ENCODE data around the gene PTPRR.

The PTPRR gene

DNA sequence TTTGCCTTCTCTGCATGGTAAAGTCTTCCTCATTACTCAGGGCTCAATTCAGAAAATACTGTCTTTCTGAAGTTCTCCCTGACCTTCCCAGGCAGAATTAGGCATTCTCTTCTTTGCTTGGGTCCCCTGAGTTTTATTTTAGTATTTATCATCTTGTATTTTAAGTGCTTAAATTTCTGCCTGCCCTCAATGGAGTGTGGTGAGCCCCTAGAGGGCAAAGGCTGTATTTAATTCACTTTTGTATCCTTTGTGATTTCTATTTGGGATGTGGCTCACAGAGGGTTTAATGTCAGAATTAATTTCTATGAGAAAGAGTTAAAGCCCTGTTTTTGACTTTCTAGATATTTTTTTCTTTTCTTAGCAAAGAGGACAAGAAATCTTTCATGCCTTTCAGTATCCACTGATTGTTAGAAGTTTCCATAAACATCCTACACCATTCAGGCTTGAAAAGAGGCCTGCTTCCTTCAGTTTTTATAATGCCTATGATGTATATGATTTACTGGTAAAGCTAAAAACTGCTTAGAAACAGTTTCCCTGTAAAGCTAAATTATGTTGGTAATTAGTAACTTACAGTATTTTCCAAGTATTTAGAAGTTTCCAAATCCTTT lies 227.8 kb downstream of the PTPRR start:
- DNase-seq (ENCODE audit: low read depth): no peak

DNA sequence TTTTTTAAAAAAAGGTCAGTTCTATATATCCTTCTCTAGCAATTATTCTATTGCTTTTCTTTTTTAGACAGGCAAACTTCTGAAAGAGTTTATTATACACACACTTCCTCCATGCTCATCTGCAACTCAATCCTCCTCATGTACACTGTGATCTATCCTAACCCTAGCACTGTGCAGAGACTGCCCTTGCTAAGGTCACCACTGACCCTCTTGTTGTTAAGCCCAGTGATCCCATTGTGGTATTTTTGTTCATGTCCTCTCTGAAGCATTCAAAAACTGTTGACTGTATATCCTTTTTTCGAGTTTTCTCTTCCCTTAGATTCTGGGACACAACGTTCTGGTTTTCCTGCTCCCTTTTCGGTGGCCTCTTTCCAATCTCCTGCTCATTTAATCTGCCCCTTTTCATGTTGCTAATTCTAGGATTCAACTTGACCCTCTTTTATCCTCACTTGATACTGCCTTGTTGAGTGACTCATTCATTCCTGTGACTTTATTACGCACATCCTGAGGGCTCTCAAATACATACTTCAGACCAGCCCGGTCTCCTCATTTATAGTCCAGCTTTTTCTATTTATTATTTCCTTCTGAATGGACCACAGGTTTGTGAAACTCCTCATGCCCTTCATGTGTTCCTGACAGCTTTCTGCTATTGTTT lies 229.4 kb downstream of the PTPRR start:
- no peak for DNase-seq (ENCODE audit: low read depth)

DNA sequence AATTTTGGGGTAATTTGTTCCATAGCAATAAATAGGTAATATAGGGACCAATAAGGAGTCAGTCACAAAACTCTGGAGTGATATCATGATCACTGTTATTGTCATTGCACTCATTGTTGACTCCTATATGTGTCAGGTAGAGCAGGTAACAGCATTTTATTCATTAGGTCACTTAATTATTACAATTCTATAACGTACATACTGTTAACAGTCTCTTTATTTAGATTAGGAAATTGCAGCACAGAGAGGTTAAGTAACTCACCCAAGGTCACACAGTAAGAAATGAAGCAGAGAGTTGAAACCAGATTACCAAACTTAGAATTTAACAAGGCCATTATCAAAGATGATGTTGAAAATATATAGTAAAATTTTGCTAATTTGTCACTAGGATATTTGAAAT lies 233.6 kb downstream of the PTPRR start:
- DNase-seq (ENCODE audit: low read depth): no peak

DNA sequence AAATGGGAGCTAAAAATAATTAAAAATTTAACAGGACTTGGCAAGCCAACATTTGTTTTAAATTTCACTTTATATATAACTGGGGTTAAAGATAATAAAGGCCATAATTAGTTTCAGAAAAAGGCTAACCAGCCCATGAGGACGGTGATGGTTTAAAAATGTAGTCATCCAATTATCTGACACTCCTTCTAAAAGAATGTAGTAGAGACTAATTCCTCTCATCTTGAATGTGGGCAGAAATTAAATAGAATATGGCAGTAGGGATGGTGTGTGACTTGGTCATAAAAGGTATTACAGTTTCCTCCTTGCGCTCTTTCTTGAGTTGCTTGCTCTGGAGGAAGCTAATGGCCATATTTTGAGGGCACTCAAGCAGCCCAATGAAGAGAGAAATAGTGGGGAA lies 234.2 kb downstream of the PTPRR start:
- no peak for DNase-seq (ENCODE audit: low read depth)

DNA sequence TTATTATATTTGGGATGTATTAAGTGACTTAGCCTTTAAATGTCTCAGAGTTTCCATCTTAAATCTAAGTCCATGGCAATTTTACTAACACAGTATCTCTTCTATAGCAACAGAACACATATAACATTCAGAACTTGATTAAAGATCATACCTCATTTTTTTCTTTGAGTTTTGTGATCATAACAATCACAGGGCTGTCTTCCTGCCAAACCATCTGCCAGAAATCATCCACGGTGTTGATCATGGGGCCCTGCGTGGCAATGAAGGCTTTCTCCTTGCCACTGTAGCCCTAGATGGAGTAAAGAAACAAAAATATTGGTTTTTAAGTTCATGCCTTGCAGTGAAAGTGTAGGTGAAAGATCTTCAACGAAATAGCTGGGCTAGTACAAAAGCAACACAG lies 236.6 kb downstream of the PTPRR start:
- no peak for DNase-seq (ENCODE audit: low read depth)

DNA sequence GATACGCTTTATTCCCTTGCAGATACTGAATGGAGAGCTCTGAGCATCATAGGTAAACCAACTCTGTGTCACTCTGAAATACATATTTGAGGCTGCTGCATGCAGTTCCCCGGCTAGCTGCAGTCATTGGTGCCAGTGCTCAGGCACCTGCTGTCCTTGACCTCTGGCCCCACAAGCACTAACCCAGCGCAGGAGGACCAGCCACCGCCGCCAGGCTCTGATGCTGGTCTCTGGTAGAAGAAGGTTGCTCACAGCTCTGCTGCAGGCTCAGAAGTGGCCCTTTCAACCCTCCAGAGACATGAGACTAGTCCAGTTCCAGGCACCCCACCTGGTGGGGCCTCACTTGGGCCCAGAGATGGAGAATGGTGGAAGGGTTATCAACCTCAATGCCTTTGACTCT lies 248.8 kb downstream of the PTPRR start:
- DNase-seq (ENCODE audit: low read depth): no peak

DNA sequence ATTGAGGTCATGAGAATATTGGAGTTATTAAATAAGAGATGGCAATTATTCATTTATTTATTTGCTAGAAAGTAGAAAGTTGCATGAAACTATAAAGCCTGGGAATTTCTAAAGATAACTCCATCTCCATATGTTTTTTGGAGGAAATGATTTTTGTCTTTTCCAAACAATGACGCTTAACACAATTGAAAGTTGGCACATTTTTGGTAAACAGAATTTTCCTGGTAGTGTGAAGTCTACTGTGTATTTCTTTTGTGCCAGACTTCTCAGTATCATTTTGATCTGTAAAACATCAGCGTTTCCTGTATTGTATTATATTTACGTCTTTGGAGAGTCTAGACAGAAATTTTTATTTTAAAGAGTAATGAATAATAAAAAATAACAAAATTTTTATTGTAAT lies 249.6 kb downstream of the PTPRR start:
- no peak for DNase-seq (ENCODE audit: low read depth)

DNA sequence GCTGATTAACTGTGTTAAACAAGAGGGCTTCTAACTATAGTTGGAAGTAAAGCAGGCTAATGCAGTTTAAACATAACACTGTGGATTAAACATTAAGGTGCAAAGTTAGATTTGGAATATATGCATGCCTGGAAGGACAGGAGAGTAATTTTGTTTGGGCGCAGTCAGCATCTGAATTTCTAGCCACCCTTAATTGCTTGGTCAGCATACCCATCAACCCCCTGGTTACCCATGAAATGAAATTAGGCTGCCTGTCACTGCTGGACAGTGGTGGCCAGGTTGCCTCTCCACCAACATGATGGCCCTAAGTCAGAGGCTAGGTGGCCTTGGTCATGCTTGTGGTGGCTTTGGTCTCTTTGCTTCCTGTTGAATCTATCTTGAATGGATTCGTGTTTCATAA lies 253.3 kb downstream of the PTPRR start:
- no peak for DNase-seq (ENCODE audit: low read depth)

DNA sequence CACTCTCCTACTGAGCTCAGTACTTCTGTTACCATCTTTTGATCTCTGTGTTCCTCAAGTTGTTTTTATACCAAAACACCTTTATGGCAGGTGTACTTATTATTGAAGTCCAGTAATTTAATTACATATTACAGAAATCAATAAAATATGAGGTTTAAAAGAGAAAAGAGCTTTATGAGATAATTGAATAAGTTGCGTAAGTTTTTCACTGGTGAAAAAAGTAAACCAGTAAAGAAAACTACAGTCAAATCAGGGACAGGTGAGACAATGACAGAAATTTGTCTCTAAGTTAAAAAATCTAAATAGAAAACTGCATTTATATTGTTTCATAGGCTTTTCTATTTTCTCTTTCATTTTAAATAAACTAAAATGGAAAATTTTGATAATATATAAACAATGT lies 254.2 kb downstream of the PTPRR start:
- no peak for DNase-seq (ENCODE audit: low read depth)

DNA sequence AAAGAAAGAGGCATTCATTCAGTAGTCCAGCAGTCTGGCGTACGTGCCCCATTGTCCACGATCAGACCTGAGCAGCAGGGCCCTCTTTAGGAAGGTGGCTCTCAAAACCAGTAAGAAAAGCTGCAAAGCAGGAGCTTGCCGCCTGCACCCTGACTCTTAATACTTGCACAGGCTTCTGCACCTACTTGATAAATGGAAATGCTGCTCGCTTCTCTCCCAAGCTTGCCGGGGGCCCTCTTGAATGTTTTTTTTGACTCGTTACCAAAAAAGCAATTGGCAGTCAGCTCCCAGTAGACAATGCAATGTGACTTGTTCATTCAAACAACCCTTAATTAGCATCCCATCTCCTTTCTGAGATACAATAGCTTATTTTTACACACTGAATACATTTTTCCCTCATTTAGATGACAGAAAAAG lies 256.1 kb downstream of the PTPRR start:
- DNase-seq (ENCODE audit: low read depth): no peak

DNA sequence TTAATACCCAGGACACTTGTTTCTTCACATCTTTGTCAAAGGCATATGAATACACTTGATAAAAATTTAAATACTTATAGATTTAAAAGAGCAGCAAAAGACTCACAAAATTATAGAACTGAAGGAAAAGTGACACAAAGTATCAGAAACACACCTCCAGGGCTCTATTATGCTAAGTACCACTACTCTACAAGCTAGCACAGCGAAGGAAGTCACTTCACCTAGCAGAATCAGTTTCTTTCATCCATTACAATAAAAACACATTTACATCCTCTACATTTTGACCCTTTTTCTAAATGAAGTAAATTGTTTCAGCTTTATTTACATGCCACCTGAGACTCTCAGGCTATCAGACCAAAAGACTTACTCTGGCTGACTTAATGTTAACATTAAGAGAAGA lies 256.7 kb downstream of the PTPRR start:
- no peak for DNase-seq (ENCODE audit: low read depth)

DNA sequence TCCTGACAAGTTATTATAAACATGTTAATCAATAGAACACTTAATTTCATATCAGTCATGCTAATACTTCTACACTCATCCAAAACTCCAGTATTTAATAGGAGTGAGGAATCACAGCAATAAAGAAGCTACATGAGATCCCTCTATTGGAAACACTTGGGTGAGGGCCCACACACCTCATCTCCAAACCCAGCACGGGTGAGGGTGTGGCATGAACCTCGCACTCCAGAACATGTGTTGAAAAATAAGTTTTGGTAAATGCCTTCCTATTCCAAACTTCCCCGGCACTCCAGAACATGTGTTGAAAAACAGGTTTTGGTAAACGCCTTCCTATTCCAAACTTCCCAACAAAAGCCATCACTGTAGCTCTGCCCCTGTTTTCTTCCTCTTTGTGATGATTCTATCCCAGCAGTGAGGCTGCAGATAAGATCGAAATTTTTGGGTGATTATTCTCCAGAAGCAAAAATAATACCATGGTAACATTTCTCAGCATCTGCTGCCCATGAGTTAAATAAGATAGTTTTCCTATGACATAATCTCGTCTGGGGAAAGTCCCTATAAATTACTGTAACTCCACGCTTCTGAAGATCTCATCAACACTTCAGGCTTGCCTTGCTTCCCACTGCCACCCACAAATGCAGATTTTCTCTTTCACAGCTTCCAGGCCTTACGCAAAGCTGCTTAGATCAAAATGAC lies 258.9 kb downstream of the PTPRR start:
- DNase-seq (ENCODE audit: low read depth): no peak

DNA sequence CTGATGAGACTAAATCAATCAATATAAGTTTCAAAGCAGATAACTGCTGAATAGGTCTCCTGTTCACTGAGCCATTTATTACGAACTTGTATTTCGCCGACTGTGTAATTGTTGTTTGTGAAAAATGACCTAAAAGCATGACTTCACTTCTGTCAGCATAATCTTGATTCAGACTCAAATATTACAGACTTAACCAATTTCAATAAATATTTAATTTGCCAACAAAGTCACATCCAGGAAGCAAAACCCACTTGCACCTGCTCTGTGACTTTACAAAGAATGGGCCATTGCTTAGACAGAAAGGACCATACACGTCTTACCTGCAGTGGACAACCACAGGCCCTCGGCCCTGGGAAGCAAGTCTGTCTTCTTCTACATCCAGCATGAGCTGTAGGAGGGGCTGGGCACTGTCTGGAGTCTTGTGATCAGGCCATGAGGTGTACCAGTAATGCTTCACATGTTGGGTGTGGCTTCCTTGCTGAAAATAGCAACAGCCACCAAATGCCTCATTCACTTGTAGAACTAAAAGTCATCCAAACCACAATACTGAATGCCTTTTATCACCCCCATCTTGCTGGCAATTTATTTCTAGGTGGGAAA lies 259.8 kb downstream of the PTPRR start:
- DNase-seq (ENCODE audit: low read depth): no peak

DNA sequence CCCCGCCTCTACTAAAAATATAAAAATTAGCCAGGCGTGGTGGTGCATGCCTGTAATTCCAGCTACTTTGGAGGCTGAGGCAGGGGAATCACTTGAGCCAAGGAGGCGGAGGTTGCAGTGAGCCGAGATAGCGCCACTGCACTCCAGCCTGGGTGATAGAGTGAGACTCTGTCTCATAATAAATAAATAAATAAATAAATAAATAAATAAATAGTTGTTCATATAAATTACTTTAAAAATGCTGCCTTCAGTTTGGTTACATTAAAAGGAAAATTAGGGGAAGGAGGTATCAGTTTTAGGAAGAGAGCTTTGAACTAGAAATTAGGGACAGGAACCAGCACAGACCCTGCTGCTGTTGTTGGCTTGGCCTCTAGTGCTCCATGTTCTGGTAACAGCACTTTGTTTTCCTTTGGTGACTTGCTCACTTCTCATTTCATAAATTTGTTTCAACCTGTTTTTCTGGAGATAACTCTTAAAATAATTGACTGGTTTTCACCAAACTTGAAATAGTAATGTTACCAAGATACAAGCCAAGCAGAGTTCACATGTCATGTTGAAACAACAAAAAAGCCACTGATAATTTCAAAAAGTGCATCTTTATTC lies 260.4 kb downstream of the PTPRR start:
- no peak for DNase-seq (ENCODE audit: low read depth)

DNA sequence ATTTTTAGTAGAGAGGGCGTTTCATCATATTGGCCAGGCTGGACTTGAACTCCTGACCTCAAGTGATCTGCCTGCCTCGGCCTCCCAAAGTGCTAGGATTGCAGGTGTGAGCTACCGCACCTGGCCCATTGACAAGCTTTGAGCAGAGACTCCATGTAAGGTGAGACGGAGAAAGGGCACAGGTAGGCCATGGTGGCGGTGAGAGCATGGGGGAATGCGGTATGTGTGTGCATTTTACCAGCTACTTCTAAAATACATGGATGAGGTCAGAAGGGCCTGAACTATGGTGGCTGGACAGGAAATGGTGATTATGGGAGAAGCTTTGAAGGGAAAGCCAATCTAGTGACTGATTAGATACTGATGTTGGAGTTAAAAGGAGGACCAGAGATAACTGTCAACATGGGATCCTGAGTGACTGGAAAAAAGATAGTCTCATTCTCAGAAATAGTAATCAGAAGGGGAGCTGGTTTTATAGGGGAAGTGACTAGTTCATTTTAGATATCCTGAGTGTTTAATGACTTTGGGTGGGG lies 261.4 kb downstream of the PTPRR start:
- no peak for DNase-seq (ENCODE audit: low read depth)

DNA sequence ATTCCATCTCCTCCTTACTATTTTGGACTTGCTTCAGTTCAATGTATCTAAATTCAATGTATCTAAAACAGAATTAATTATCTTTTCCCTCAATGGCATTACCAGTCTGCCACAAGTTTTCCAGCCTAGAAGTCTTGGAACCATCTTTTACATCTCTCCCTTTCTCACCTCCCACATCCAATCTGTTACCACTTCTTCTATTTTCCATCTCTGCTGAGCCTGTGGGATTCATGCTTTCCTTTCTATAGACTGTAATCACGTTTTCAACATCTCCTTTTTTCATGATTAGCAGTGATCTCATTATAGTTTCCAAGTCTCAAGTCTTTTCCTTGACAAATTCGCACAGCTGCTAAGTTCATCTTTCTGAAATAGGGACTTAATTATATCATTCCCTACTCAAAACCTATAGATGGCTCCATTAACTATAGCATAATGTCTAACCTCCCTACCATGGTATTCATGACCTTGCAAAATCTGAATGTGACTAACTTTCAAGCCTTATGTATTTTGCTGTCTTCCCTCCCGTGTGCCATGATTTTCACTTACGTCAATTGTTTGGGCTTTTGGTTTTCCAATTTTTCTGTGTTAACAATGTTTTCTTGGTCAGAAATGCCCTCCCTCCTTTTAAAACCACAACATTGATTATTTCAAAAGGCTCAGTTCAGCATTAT lies 262.8 kb downstream of the PTPRR start:
- no peak for DNase-seq (ENCODE audit: low read depth)

DNA sequence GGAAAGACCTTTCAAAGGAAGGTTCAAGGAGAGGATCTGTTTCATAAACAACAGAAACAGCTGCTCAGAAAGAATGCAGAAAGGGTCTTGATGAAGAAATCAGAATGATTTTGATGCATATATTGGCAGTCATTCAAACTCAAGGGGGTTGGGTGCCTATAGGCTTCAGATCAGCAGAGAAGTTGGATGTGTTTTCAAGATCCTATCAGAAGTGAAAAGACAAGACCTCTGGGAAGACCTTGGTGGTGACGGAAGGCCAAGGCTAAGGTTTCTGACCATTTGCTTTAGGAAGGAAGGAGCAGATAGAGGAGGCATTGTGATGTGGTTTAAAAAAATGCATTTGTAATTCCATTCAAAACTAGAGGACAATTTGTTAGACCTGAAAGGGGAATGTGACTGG lies 268.1 kb downstream of the PTPRR start:
- DNase-seq (ENCODE audit: low read depth): no peak

DNA sequence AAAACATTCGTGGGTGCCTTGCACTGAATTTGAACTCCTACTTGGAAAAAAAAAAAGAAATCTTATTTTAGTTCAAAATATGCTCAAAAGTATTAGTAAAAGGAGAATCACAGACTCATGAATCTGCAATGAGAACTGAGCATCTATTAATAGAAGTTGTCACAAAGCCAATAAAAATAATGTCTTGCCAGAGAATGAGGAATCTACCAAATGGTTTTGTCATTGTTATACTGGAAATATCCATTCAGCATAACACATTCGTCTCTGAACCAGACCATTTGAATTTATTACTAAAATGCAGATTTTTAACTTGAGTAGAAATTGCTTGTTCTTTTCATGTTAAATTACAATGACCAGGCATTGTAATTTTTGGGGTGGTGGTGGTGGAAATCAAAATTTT lies 271.7 kb downstream of the PTPRR start:
- DNase-seq (ENCODE audit: low read depth): no peak

DNA sequence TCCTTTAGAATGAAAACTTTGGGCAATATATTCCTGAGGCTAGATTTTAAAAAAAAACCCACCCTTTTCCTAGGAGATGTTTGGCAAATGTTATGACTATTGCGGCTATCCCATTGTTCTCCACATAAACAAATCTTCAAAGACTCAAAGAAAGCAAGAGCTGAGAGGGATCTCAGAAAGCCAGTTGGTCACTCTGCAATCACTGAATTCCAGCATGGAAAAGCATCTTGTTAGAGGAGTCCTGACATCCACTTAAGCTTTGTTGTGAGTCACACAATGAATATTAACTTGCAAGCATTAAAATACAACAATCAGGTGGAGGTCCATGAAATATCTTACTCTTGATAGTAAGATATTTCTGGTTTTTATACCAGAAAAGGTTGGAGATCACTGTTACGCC lies 272.3 kb downstream of the PTPRR start:
- no peak for DNase-seq (ENCODE audit: low read depth)

DNA sequence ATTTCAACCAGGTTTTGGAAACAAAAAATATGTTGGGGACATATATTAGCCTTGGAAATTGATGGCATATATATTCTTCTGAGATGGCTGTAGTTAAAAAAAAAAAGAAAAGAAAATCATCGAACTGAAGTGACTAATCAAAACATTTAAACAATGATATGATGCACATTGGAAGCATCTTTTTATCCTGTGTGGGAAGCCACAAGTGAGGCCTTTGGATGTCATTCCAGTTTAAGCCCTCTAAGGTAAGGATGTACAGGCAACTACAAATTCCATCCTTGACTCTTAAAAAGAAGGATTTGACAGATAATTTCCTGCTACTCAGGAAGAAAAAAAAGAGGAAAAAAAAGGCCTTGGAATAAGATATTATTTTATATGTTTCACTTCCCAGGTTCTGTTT lies 273.7 kb downstream of the PTPRR start:
- DNase-seq (ENCODE audit: low read depth): no peak

DNA sequence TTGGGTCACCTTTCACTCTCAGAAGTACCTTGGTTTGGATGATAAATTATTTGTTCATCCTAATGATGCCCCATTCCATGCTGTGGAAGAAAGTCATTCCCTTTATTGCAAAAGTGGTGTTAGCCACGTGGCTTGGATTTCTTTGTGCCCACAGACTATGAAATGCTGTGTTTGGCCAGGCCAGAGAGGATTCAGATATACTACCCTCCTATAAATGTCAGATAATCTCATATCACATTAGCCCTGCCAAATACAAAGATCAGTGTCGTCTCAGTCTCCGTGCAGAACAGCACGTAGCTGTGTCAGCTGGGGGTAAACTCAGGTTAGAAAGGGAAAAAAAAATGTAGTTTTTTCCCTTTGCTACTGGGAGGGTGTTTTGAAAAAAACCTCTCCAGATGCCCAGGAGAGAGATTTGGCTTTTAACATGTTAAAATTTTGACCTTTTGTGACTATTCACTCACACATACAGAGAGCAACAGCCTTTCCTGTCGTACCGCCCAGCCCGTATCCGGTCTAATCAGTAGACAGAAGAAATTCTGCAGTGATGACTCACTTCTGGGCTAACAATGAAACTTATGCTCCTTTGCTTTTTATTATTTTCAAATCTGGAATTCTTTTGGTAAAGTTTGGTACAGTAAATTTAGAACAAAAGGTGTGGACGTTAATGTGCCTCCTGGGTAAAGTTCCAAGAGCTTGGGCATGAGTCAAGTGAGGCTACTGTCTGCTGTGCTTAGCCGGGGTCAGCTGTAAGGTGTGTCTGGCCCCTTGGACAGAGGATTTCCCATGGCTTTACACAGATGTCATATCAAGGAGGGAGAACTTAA lies 274.8 kb downstream of the PTPRR start:
- no peak for DNase-seq (ENCODE audit: low read depth)
